GM06990 (cell line): ENCODE data around the gene BCL2L11.

ENCODE experiments used
- DNase-seq: peaks from one replicate; pipeline ENCODE4 v3.0.0-alpha.2; 2011; ENCODE audit not compliant: insufficient read length; ENCODE audit errors: extremely low read depth
- H3K27me3 ChIP-seq: replicated peaks from 2 replicates; pipeline ENCODE4 v1.6.0; 2011; ENCODE audit warnings: low read length; ENCODE audit not compliant: control insufficient read depth, insufficient read depth
- H3K36me3 ChIP-seq: 2 replicates; pipeline ENCODE4 v1.5.1; 2011; ENCODE audit warnings: low read length; ENCODE audit not compliant: control insufficient read depth, insufficient read depth
- H3K4me3 ChIP-seq: replicated peaks from 2 replicates; pipeline ENCODE4 v1.5.1; 2011; ENCODE audit warnings: low read depth, mild to moderate bottlenecking, control low read depth, low read length
- CTCF ChIP-seq: IDR thresholded peaks from 2 replicates; pipeline ENCODE4 v1.5.1; 2011; ENCODE audit warnings: low read length, control low read depth, mild to moderate bottlenecking, inconsistent platforms; ENCODE audit not compliant: insufficient read depth, poor library complexity, severe bottlenecking

Gene BCL2L11

GRCh38 chr2:111189106-111189505 lies 68.4 kb downstream of the BCL2L11 start:
- no peak overlapping the region for H3K4me3 ChIP-seq
- H3K36me3 ChIP-seq, result no peaks in the 10 kb centered on the region
- peaks cover 7% of the 10 kb centered on the region for H3K27me3 ChIP-seq
- no peak for DNase-seq
- TF ChIP-seq CTCF, result no peak

GRCh38 chr2:111190816-111191540 lies 70.3 kb downstream of the BCL2L11 start:
- DNase-seq, result no peak
- H3K27me3 ChIP-seq, result no peaks in the 10 kb centered on the region; the same call in none of the 2 replicates
- no peak overlapping the region for H3K4me3 ChIP-seq
- TF ChIP-seq CTCF, result no peak
- no peaks in the 10 kb centered on the region for H3K36me3 ChIP-seq

- DNase-seq, result no peak
- TF ChIP-seq CTCF, result no peak
- no peaks in the 10 kb centered on the region for H3K36me3 ChIP-seq
- no peaks in the 10 kb centered on the region; the same call in 1 of the 2 replicates for H3K27me3 ChIP-seq
- H3K4me3 ChIP-seq, result no peak overlapping the region
Measured at GRCh38 chr2:111191877-111192276, 71.2 kb downstream of the BCL2L11 start.

GRCh38 chr2:111192776-111193368 lies 72.2 kb downstream of the BCL2L11 start:
- no peaks in the 10 kb centered on the region; the same call in 1 of the 2 replicates for H3K27me3 ChIP-seq
- no peak for TF ChIP-seq CTCF
- H3K4me3 ChIP-seq, result no peak overlapping the region
- DNase-seq, result no peak
- H3K36me3 ChIP-seq, result no peaks in the 10 kb centered on the region

GRCh38 chr2:111194835-111195621 lies 74.3 kb downstream of the BCL2L11 start:
- H3K27me3 ChIP-seq, result no peaks in the 10 kb centered on the region
- TF ChIP-seq CTCF, result peak; percentile 20
- H3K36me3 ChIP-seq, result no peaks in the 10 kb centered on the region
- no peak overlapping the region for H3K4me3 ChIP-seq
- peak; percentile 78 for DNase-seq
